H9 (cell line): Measurements from ENCODE around the gene IL15RA. TPM values are rescaled to one million over a fixed set of nuclear protein-coding genes. Genes with fewer than 3 reads are reported as not detected.

Experiments used
- DNase-seq: peaks from one replicate; pipeline ENCODE4 v3.0.0-alpha.2; 2017
- H2AFZ ChIP-seq: one replicate; pipeline ENCODE4 v1.6.1; 2013; ENCODE audit warnings: mild to moderate bottlenecking, low read length, control low read depth, moderate library complexity
- H2AK5ac ChIP-seq: 2 replicates; pipeline ENCODE4 v1.6.1; 2013; ENCODE audit warnings: low read length, control low read depth, mixed read lengths; ENCODE audit not compliant: insufficient read length
- H2BK120ac ChIP-seq: one replicate; pipeline ENCODE4 v1.6.1; 2013; ENCODE audit warnings: low read depth, mild to moderate bottlenecking, low read length, control low read depth, inconsistent platforms; ENCODE audit not compliant: poor library complexity, severe bottlenecking
- H2BK12ac ChIP-seq: 2 replicates; pipeline ENCODE4 v1.6.1; 2013; ENCODE audit warnings: low read length, control low read depth, mixed read lengths, low read depth; ENCODE audit not compliant: insufficient read length
- H2BK15ac ChIP-seq: 2 replicates; pipeline ENCODE4 v1.6.1; 2013; ENCODE audit warnings: low read depth, low read length, control low read depth
- H2BK20ac ChIP-seq: one replicate; pipeline ENCODE4 v1.6.1; 2013; ENCODE audit warnings: low read depth, mild to moderate bottlenecking, low read length, control low read depth, inconsistent platforms; ENCODE audit not compliant: poor library complexity, severe bottlenecking
- H2BK5ac ChIP-seq: 2 replicates; pipeline ENCODE4 v1.6.1; 2013; ENCODE audit warnings: low read length, control low read depth, mixed read lengths; ENCODE audit not compliant: insufficient read length
- H3K14ac ChIP-seq: 2 replicates; pipeline ENCODE4 v1.6.1; 2013; ENCODE audit warnings: low read length, control low read depth; ENCODE audit not compliant: insufficient read depth
- H3K18ac ChIP-seq: 2 replicates; pipeline ENCODE4 v1.6.1; 2013; ENCODE audit warnings: low read depth, mild to moderate bottlenecking, mixed read lengths, low read length, control low read depth; ENCODE audit not compliant: insufficient read length
- H3K23ac ChIP-seq: 2 replicates; pipeline ENCODE4 v1.6.1; 2013; ENCODE audit warnings: low read length, control low read depth, mixed read lengths, low read depth; ENCODE audit not compliant: insufficient read length
- H3K23me2 ChIP-seq: 2 replicates; pipeline ENCODE4 v1.6.1; 2013; ENCODE audit warnings: low read depth, mild to moderate bottlenecking, mixed read lengths, low read length, control low read depth; ENCODE audit not compliant: insufficient read length, poor library complexity, severe bottlenecking
- H3K27ac ChIP-seq: 2 replicates; pipeline ENCODE4 v1.5.1; 2013; ENCODE audit warnings: low read length, control low read depth, mixed read lengths, low read depth; ENCODE audit not compliant: insufficient read length
- H3K27me3 ChIP-seq: 2 replicates; pipeline ENCODE4 v1.6.1; 2013; ENCODE audit warnings: low read length, control low read depth, inconsistent platforms; ENCODE audit not compliant: insufficient read depth
- H3K4ac ChIP-seq: 2 replicates; pipeline ENCODE4 v1.6.1; 2013; ENCODE audit warnings: low read depth, mild to moderate bottlenecking, control low read depth, inconsistent platforms, low read length, moderate library complexity
- H3K4me1 ChIP-seq: 2 replicates; pipeline ENCODE4 v1.6.1; 2013; ENCODE audit warnings: low read length, control low read depth, inconsistent platforms; ENCODE audit not compliant: insufficient read depth
- H3K4me2 ChIP-seq: 2 replicates; pipeline ENCODE4 v1.6.1; 2013; ENCODE audit warnings: low read length, control low read depth, mixed read lengths; ENCODE audit not compliant: insufficient read length, insufficient read depth
- H3K56ac ChIP-seq: 2 replicates; pipeline ENCODE4 v1.6.1; 2013; ENCODE audit warnings: low read depth, mild to moderate bottlenecking, mixed read lengths, low read length, control low read depth; ENCODE audit not compliant: insufficient read length
- H3K79me1 ChIP-seq: 2 replicates; pipeline ENCODE4 v1.6.1; 2013; ENCODE audit warnings: low read depth, mild to moderate bottlenecking, moderate library complexity, low read length, control low read depth, inconsistent platforms; ENCODE audit not compliant: insufficient read depth, poor library complexity, severe bottlenecking
- H3K79me2 ChIP-seq: 2 replicates; pipeline ENCODE4 v1.6.1; 2013; ENCODE audit warnings: low read length, control low read depth, inconsistent platforms; ENCODE audit not compliant: insufficient read depth
- H3K9ac ChIP-seq: 2 replicates; pipeline ENCODE4 v1.6.1; 2013; ENCODE audit warnings: low read length, control low read depth, mixed read lengths; ENCODE audit not compliant: insufficient read length; ENCODE audit errors: extremely low read depth
- H3K9me3 ChIP-seq: one replicate; pipeline ENCODE4 v1.6.1; 2013; ENCODE audit warnings: low read depth, low read length, inconsistent platforms; ENCODE audit not compliant: control insufficient read depth
- H3T11ph ChIP-seq: one replicate; pipeline ENCODE4 v1.6.1; 2013; ENCODE audit warnings: mild to moderate bottlenecking, low read length, control low read depth, inconsistent platforms
- H4K20me1 ChIP-seq: one replicate; pipeline ENCODE4 v1.6.1; 2013; ENCODE audit not compliant: control insufficient read depth, insufficient read length, insufficient read depth
- H4K5ac ChIP-seq: 2 replicates; pipeline ENCODE4 v1.6.1; 2013; ENCODE audit warnings: low read depth, mild to moderate bottlenecking, mixed read lengths, low read length, control low read depth; ENCODE audit not compliant: insufficient read length
- H4K8ac ChIP-seq: replicated peaks from 2 replicates; pipeline ENCODE4 v1.6.1; 2013; ENCODE audit warnings: low read length, control low read depth, mixed read lengths, low read depth; ENCODE audit not compliant: insufficient read length
- H4K91ac ChIP-seq: 2 replicates; pipeline ENCODE4 v1.6.1; 2013; ENCODE audit warnings: low read depth, mild to moderate bottlenecking, moderate library complexity, mixed read lengths, low read length, control low read depth; ENCODE audit not compliant: insufficient read length
- H3K27ac Mint-ChIP-seq, 3 experiments: 2 replicates in 2 of 3; 3 replicates in 1 of 3; pipeline ENCODE4 v1.8.0; 2020 to 2021; ENCODE audit warnings: mixed read lengths in 3 of 3, mild to moderate bottlenecking in 1 of 3, moderate library complexity in 1 of 3
- H3K27me3 Mint-ChIP-seq: 2 replicates; pipeline ENCODE4 v1.8.0; 2021; ENCODE audit warnings: low read depth, mild to moderate bottlenecking, moderate library complexity, mixed read lengths
- H3K36me3 Mint-ChIP-seq, 3 experiments: 2 replicates in 2 of 3; 3 replicates in 1 of 3; pipeline ENCODE4 v1.8.0; 2020 to 2021; ENCODE audit warnings: low read depth in 3 of 3, mixed read lengths in 3 of 3; ENCODE audit not compliant: insufficient read depth in 1 of 3
- H3K4me1 Mint-ChIP-seq, 2 experiments: 2 replicates each; pipeline ENCODE4 v1.8.0; 2020; ENCODE audit warnings: mixed read lengths in 2 of 2
- H3K4me3 Mint-ChIP-seq, 2 experiments: 2 replicates in 1 of 2; 3 replicates in 1 of 2; pipeline ENCODE4 v1.8.0; 2020 to 2021; ENCODE audit warnings: mild to moderate bottlenecking in 2 of 2, mixed read lengths in 2 of 2, moderate library complexity in 1 of 2
- H3K9me3 Mint-ChIP-seq, 2 experiments: 2 replicates in 1 of 2; 3 replicates in 1 of 2; pipeline ENCODE4 v1.8.0; 2020; ENCODE audit warnings: mild to moderate bottlenecking in 2 of 2, mixed read lengths in 2 of 2, moderate library complexity in 1 of 2
- WGBS: extraction: QIAGEN DNeasy Blood & Tissue Kit; methylation state at CpG from one replicate; pipeline ENCODE4 v1.1.7; 2013; ENCODE audit warnings: missing lambda C conversion rate, low lambda C conversion rate, mixed read lengths; ENCODE audit not compliant: insufficient read length; ENCODE audit errors: extremely low coverage; 5-methylcytosine and 5-hydroxymethylcytosine counted together
- total RNA-seq: library from RNA; stranded (reverse); gene quantifications from 2 replicates; pipeline ENCODE4 v1.2.1, GENCODE V29; 2021
- TF ChIP-seq, protein P1 (sequence below): fragments of 200-600 bp; sonication (generic); conservative IDR thresholded peaks from 3 replicates; pipeline ENCODE4 v1.8.0; 2021; ENCODE audit warnings: antibody characterized with exemption, mild to moderate bottlenecking

The IL15RA gene
- total RNA-seq, 1 experiment from 2014 or later = 0.31 TPM

DNA sequence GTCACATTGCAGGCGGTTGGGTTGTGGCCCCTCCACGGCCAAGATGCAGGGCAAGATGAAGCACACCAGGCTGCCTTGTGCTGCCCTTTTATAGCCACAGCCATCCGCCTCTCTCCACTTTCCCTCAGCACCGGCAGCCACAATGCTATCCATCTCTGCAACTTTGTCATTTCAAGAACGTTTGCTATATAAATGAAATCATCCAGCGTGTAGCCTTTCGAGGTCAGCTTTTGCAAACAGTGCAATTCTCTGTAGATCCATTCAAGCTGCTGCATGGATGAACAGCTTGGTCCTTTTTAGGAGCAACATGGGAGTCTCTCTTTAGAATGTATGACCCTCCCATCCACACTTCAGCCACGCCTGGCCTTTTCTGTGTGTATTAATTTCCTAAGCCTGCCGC, 6.4 kb upstream of the IL15RA start:
- Histone ChIP-seq H2BK20ac (no peak overlapping the region), H2BK5ac (no peak overlapping the region), H4K91ac (no peak overlapping the region)

More for the DNA sequence above, 6.4 kb upstream of the IL15RA start:
- Histone ChIP-seq H3K27ac (no peak overlapping the region), H3K79me2 (no peaks in the 10 kb centered on the region), H3K56ac (no peak overlapping the region), H4K20me1 (no peaks in the 10 kb centered on the region), H2BK120ac (no peak overlapping the region), H3K79me1 (no peaks in the 10 kb centered on the region), H3K18ac (no peak overlapping the region), H3K23me2 (no peaks in the 10 kb centered on the region), H4K8ac (no peak overlapping the region), H2AFZ (no peak overlapping the region), H3K4me1 (no peaks in the 10 kb centered on the region), H3K9ac (no peak overlapping the region), H3K14ac (no peak overlapping the region), H3K9me3 (no peaks in the 10 kb centered on the region), H3K4ac (no peak overlapping the region), H2BK15ac (no peak overlapping the region), H3K4me2 (no peak overlapping the region), H2BK12ac (no peak overlapping the region), H3K27me3 (no peaks in the 10 kb centered on the region; the same call in 1 of the 2 replicates), H4K5ac (no peak overlapping the region), H3K23ac (no peak overlapping the region), H3T11ph (no peak overlapping the region), H2AK5ac (no peak overlapping the region)
- Mint-ChIP-seq H3K9me3 (no peaks in the 10 kb centered on the region), H3K4me1 (no peaks in the 10 kb centered on the region), H3K27ac (no peak overlapping the region), H3K4me3 (no peak overlapping the region), H3K27me3 (peaks cover 34% of the 10 kb centered on the region), H3K36me3 (no peaks in the 10 kb centered on the region)
- TF ChIP-seq, protein P1, sequence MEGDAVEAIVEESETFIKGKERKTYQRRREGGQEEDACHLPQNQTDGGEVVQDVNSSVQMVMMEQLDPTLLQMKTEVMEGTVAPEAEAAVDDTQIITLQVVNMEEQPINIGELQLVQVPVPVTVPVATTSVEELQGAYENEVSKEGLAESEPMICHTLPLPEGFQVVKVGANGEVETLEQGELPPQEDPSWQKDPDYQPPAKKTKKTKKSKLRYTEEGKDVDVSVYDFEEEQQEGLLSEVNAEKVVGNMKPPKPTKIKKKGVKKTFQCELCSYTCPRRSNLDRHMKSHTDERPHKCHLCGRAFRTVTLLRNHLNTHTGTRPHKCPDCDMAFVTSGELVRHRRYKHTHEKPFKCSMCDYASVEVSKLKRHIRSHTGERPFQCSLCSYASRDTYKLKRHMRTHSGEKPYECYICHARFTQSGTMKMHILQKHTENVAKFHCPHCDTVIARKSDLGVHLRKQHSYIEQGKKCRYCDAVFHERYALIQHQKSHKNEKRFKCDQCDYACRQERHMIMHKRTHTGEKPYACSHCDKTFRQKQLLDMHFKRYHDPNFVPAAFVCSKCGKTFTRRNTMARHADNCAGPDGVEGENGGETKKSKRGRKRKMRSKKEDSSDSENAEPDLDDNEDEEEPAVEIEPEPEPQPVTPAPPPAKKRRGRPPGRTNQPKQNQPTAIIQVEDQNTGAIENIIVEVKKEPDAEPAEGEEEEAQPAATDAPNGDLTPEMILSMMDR = no peak
- no peak for DNase-seq
- WGBS = no CpG with 5 or more reads among the region's 9 CpGs
